GM21619 (cell line): ENCODE measurements around the gene SLC6A7.
"Not testable (repeated sequence)": the region's sequence is repeated elsewhere in the genome, so short reads cannot be mapped to it uniquely, and the experiment has no call there.

Experiments
- ATAC-seq: cut with Tn5 transposase; IDR thresholded peaks from one replicate; pipeline ENCODE4 v1.9.1; 2021; ENCODE audit not compliant: unreplicated experiment

SLC6A7 gene

DNA sequence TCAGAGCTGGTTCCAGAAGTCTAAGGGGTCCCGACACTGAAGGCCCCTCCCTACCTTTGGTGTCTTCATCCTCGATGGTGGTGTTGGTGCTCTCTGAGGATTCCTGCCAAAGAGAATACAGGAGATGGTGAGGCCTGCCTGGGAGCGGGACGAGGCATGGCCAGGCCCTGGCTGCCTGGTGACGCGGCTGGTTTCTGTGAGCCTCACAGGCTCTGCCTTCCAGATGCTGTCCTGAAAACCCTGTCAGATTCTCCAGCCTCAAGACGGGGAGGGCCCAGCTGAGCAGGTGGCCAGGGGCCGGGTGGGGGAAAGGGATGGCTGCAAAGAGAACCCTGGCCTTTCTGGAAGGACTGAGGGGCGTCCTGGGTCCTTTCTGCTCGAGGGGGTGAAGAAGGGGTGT lies 48.8 kb downstream of the SLC6A7 start:
- no peak for ATAC-seq

DNA sequence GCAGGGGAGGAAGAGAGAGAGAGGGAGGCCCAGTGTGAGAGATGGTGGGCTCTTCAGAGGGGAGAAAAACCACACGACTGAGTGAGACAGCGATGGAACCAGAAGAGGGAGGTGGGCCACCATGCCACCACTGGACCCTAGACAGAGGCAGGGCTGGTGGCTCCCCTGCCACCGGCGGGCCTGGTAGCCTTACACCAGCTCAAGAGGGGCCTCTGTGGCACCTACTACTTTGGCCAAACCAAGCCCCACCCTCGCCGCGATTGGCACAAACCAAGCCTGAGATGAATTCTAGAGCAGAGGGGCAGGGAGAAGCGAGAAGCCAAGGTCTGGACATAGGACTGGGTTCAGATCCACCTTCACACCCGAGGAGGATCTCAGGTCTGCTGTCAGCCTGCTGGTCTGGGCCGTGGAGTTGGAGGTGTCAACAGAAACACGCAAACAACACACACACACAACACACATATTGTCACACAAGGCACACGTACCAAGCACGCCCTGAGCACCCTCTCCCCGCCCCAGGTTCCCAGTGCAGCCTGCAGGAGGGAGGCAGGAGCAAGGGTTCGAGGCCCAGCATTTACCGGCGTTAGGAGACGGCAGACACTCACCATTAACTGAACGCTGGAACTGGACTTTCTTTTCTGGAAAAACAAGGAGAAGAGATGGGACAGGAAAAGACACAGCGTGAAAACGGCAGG lies 49.4 kb downstream of the SLC6A7 start:
- no peak for ATAC-seq

DNA sequence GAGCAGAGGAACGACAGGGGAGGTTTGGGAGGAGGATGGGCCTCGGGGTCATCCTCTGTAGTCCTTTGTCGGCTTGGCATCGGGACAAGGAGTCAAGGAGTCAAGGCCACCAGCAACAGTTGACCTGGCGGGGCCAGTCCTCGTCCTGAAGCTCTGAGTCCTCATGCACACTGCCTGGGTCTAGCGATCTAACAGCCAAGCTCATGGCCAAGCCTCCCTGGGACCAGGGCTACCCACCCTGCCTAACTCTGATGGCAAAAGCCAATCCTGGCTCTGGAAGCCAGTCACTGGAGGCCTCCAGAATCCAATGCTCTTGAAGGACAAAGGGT lies 49.9 kb downstream of the SLC6A7 start:
- ATAC-seq, result no peak

DNA sequence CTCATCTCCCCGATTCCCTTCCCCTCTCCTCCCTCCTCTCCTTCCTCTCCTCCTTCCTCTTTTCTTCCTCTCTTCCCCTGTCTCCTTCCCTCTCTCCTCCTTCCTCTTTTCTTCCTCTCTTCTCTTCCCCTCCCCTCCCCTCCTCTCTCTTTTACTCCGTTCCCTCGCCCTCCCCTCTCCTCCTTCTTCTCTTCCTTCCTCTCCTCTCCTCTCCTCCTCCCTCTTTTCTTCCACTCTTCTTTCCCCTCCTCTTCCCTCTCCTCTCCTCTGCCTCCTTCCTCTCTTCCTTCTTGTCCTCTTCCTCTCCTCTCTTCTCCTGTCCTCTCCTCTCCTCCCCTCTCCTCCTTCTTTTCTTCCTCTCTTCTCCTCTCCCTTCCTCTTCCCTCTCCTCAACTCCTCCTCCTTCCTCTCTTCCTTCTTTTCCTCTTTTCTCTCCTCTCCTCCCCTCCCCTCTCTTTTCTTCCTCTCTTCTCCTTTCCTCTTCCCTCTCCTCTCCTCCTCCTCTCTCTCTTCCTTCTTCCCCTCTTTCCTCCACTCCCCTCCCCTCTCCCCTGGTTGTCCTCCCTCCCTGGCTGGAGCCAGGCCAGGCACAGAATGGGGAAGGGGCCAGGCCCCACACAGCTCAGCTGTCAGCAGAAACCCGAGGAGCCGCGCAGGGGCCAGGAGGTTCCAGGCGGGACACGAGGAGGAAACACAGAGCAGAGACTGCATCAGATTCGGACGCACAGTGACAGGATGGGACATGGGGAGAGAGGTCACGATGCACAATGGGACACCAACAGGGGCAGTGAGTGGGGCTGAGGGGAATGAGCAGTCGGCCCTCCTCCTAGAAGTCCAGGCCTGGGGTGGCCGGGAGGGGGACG lies 51.7 kb downstream of the SLC6A7 start:
- no peak for ATAC-seq

DNA sequence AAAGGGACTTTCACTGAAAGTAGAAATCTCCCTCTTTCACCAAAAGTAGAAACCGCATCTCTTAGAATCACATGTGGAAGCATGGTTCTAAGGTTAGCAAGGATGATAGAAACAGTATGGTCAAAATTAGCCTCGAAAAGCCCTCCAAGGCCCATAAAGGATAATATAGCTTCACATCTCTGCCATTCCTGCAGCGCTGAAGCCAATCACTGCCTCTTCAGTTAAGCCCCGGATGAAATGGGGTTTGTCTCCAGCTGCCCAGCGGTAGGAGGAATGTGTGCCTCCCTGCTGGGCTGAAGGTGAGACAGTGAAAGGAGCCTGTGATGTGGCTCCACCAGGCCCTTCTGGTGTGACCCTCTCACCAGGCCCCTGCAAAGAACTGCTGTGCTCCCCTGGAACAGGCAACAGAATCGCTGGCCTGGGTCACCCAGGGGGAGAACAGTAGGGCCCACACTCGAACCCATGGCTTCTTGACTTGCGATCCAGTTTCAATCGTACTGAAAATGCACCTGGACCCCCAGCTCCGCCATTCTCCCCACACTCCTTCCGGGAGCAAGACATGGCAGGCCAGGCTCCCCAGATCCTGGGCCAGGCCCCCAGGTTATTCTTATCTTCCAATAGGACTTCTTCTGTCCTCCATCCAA lies 52.5 kb downstream of the SLC6A7 start:
- no peak for ATAC-seq

DNA sequence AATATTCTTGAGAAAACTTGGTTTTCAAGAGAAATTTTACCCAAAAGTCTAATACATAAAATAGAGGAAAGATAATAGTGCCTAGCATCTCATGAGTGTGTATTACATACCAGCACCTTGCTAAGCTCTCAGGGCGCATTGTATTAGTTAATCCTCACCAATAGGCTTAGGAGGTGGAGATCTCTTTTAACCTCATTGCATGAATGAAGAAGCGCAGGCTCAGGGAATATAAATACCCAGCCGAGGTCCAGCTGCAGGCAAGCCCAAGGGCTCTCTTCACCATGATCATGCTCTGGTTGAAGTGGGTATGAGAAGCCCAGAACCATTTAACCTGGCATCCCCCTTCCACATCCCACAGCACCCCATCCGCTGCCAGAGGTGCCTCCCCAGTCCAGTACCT lies 53.7 kb downstream of the SLC6A7 start:
- ATAC-seq, result no peak

DNA sequence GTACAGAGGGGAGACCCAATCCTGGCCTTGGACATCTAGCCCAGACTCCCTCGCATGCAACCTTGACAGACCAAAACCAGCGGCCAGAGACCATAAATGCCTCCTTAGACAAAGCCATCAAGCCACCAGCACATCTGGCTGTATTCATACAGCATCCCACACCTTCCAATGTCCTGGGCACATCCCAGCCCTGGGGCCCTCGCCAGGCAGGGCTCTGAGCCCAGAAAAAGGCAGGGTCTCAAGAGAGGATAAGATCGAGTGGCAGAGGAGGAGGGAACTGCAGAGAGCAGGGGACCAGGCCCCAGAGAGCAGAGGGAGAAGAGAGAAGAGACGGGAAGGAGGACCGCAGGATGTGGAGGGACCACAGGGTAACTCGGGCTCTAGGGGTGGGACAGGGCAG lies 54.3 kb downstream of the SLC6A7 start:
- ATAC-seq, result no peak

DNA sequence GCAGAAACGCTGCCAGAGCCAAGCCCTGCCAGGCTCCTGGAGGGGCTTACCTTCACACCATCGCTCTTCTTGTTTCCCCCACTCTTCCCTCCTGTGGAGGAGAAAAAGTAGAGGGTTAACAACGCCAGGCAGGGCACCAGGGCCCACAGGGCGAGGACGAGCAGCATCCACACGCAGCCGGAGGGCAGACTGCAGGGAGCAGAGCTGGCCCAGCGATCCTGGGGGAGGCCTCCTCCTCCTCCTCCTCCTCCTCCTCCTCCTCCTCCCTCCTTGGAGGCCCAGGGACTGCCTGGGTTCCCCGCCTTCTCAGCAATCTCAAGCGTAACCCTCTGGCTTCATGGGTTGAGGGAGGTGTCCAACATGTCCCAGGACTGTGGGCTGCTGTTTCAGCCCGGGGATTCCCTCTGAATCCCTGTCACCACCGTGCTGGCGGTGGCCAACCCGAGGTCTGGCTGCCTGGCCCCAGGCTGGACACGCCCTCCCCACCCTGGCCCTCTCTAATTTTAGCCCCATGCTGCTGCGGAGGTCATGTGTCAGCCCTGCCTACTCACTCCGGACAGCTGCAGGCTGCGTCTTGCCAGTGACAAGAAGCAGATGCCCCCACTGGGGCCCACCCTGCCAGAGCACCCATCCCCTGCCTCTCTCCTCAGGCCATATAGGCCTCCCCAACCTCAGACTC lies 55.4 kb downstream of the SLC6A7 start:
- ATAC-seq, result no peak

DNA sequence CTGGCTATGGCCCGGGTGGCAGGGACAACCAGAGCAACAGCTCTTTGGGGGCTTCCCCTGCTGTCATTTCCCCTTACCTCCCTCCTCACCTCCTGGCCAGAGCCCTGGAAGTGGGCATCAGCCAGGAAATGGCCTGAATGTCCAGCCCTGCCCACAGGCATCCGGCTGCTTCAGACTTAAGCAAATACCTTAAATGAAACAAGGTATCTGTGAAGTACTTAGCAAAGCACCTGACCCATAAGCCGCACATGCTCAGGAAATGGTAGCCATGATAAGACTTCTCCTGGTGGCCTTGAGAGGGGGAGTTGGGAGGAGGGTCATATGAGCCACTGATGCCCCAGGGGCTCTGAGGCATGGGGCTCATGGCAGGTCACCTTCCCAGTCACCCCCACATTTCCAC lies 55.9 kb downstream of the SLC6A7 start:
- ATAC-seq, result no peak

DNA sequence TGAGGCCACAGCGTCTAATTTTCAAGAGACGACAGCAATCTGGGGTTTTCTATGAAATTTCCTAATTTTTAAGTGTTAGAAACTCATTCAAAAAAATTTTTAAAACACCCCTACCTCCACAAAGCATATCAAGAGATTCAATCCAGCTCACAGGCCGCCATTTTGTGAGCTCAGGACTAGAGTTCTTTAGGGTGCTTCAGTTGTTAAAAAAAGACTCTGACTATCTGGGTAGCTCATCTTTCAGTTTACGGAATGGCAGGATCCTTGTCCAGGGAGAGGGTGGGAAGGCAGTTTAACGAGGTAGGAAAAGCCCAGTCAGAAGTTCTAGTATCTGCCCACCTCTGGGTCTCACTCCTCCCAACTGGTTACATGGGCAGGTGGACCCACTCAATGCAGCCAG lies 56.6 kb downstream of the SLC6A7 start:
- no peak for ATAC-seq

DNA sequence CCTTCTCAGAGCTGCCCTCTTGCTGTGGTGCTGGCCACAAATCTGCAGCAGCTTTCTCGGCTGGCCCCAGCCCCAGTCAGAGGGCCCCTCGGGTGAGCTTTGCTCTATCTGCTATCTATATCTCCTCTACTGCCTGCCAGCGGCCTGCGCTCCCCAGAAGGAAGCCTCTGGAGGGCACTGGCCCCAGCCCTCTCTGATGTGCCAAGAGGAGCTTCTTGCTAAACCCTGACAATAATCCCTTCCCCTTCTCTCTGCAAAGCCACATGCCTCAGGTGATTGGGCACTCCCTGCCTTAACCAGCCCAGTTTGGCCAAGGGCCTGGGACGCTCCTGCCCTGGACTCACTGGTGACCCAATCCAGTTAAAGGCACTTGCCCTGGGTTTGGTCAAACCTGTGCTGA lies 57.0 kb downstream of the SLC6A7 start:
- no peak for ATAC-seq

DNA sequence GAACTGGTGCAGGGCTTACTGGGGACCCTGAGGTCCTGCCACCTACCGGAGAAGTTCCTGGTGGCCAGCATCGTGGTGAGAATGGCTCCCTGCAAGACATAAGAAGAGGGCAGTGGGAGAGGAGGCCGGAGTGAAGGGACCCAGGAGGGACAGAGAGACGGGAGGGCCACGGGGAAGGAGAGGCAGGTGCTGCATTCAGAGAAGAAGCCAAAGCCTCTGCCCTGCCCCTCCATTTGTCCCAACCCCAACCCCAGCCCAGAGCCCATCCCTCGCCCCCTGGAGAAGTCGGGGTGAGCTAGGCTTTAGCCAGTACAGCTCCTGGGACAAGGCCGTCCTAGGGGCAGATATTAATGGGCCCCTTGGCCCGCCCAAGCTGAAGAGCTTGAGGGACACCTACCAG lies 57.9 kb downstream of the SLC6A7 start:
- ATAC-seq, result no peak

DNA sequence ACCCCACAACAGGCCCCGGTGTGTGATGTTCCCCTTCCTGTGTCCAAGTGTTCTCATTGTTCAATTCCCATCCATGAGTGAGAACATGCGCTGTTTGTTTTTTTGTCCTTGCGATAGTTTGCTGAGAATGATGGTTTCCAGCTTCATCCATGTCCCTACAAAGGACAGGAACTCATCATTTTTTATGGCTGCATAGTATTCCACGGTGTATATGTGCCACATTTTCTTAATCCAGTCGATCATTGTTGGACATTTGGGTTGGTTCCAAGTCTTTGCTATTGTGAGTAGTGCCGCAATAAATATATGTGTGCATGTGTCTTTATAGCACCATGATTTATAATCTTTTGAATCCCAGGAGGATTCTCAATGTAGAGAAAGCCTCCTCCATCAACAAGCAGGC lies 58.6 kb downstream of the SLC6A7 start:
- ATAC-seq, result not testable (repeated sequence)

DNA sequence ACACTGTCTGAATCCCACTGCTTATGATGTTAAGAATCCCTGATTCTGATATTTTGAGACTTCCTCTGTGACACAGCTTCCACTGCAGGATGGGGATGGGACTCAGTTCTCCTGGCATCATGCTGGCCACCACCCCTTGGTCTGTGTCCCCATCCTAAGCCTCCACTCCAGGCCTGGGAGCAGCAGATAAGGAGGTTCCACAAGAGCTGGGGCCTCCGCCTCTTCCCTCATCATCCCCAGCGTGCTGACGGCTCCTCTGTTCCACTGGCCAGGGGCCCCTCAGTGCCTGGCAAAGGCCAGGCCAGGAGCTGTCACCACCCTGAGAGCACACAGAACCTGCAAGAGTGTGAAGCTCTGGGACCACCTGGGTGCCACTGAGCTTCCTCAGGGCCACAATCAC lies 59.1 kb downstream of the SLC6A7 start:
- no peak for ATAC-seq

DNA sequence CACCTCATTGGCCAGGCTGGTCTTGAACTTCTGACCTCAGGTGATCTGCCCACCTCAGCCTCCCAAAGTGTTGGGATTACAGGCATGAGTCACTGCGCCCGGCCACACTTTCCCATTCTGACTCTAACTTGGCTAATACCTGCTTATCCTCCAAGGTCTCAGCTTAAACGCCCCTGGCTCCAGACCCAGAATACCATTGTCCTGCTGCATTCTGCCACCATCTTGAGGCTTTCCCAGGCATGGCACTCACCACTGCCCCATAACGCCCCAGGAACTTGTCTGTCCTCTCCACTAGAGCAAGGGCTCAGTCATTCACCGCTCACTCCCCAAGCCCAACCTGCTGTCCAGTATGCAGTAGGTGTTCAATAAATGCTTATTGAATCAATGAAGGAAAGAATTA lies 59.9 kb downstream of the SLC6A7 start:
- no peak for ATAC-seq

DNA sequence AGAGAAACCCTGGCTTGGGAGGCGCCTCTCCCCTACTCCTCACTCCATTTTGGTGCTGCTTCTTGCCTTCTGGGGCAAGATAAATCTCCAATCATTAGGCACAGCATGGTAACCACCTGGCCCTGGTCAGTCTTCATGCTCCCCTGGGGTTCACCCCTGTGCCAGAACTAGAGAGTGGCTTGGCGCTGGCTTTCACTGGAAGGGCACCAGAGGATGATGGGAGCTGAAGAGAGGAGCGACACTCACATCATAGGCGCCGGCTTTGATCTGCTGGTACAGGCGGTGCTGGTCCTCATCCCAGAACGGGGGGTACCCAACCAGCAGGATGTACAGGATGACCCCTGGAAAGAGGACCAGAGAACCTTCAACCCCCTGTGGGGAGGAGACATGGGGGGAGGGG lies 61.6 kb downstream of the SLC6A7 start:
- ATAC-seq, result no peak

DNA sequence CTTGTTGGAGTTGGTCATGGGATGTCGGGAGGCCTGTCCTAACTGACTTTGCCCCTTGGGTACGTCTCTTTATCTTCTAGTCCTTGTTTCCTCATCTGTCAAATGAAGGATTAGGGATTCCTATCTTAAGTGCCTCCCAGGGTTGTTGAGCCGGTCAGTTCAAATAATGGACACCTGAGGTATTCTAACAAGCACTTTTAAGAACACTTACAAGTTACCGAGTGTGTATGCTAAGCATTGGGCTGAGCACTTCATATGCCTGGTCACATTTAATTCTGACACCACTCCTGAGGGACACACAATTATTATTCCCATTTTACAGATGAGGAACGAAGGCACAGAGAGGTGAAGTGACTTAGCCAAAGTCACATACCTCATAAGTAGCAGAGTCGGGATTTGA lies 62.6 kb downstream of the SLC6A7 start:
- ATAC-seq, result no peak

DNA sequence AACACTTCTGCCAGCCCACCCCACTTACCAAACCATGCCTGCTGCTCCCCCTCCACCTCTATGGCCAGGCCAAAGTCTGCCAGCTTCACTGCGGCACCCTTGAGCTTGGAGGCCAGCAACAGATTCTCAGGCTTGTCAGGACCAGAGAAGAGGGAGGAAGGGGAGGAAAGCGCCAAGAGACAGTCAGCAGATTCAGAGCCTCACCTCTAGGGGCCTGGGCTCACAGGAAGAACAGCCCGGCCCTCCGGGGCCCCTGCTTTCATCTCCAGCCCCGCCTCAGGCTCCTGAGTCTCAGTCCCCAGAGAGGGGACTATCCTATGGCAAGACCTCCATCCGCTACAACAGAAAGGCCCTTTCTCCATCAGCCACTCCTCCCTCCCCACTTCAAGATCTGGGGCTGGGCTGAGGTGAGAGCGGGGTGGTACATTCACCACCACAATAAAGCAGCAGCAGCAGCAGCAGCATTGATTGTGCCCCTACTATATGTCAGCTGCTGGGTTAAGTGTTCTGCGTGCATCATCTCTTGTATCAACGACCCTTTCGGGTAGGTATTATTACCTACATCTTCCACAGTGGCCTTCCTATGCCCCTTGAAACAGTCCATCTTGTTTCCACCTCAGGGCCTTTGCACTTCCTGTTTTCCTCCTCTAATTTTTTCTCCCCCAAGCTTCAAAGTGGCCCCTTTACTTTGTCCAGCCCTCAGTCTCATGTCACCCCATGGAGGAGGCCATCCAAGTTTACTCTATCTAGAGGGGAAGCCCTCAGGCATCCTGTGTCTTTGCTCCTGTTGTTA lies 63.8 kb downstream of the SLC6A7 start:
- no peak for ATAC-seq

DNA sequence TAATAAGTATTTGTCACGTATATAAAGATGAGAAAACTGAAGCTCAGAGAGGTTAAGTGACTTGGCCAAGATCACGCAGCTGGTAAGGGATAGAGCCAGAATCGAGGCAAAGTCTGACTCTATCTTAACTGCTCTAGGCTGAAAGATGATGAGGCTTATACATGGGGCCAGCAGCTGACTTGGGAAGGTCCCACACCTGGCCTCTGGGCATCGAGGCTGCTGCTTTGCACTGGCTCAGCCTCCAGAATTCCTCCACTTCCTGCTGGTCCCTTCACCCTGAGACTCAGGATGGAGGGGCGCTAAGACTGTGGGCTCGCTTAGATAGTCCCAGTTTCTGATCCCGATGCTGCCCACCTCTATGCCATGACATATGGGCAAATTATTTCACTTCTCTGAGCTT lies 64.5 kb downstream of the SLC6A7 start:
- no peak for ATAC-seq

DNA sequence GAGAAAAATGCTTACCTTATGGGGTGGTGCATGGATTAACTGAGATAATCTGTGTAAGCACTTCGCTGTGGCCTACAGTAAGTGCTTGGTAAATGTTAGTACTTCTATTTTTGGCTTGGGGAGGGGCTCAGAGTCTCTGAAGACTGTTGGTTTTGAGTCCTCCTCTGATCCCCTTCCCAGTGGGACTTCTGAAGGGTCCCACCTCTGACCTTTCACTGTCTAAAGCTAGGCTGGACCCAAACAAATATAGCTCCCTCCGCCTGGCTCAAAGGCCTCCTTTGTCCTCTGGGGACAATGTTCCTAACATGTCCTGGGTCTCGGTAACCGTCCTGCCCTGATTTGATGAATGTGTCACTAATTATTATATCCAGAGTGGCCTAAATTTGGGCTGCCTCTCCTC lies 64.9 kb downstream of the SLC6A7 start:
- no peak for ATAC-seq
